GM19324 (cell line): ENCODE results near the gene DAB2IP.
"Not testable (repeated sequence)": the region's sequence is repeated elsewhere in the genome, so short reads cannot be mapped to it uniquely, and the experiment has no call there.

Source experiments
- ATAC-seq: cut with Tn5 transposase; IDR thresholded peaks from one replicate; pipeline ENCODE4 v1.9.1; 2021; ENCODE audit warnings: mild to moderate bottlenecking, moderate library complexity; ENCODE audit not compliant: unreplicated experiment, low FRiP score

The DAB2IP gene

DNA sequence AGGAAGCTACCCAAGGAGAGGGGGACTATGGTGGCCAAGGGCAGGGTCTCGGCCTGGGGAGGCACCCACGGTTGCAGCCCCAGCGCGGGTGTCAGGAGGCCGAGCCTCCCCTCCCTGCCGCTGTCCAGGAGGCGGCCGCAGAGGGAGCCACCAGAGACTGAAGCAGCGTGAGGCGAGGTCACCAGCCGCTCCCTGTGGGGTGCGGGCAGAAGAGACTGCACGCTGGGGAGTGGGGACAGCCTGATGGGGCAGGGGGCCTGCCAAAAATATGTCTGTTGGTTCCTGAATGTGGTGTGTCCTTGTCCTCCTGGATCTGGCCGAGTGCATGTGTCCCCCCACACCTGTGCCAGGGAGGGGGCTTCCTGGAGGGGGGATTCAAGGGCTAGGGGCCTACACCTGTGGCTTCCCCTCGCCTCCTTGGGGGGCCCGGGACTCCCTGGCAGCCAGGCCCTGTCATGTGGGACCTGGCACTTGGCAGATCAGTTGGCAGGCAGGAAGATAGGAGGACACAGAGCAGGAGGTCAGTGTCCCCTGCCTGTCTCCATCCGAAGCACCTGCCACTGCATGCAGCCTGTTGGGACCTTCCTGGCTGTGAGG is 131.2 kb downstream of the DAB2IP start:
- no peak for ATAC-seq

DNA sequence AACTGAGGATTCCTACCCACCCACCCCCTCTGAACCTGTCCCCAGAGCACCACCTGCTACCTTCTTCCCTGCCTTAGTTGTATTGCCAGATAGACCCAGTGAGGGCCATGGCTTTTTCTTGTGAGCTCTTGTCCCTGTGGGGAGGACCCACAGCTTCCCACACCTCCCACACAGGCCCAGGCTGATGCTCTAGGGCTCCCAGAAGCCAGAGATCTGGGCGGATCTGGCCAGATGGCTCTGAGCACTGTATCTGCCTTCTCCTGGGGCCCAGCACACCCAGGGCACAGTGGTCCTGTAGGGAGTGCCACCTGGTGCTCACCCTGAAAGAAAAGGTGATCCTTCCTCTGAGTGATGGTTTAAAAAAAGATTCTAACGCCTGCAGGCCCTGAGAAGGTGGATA is 131.7 kb downstream of the DAB2IP start:
- ATAC-seq, result no peak

DNA sequence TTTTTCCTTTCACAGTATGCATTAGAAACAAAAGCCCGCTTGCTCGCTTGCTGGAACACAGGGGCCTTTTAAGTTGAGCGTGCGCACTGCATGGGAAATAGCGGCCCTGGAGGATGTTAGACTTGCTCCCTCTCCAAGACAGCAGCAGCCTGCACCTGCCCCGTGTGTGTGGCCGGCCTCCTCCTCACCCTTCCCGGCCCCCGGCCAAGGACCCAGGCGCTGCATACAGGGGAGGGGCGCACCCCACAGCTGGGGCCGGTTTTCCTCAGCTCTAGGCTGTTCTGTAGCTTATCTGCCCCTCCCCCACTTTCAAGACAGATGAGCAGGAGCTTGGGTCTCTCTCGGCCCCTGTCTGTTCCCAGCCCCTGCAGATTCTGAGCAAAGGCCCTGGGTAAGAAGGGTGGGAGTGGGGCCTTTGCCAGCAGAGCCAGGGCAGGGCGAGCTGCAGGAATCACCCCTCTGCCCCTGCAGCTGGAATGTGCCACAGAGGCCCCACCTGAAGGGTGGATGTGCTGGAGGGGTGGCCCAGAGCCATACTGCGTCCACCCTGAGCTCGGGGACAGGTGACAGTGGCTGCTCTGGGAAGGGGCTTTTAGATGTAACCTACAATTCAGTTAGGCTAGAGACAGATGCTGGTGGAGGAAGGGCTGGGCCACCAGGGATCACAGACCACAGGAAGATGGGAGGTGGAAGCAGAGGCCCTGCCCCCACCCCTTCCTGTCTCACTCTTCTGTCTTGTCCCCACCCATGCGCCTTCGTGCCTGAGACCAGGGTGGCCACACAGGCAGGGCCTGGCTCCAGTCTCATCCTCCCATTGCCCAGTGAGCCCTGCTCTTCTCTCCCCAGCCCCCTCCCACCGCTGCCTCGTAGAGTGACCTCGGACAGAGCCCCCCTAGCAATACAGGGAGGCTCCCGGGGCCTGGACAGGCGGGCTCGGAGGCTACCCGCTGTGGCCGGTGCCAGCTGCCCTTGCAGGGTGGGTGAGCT is 132.4 kb downstream of the DAB2IP start:
- no peak for ATAC-seq

DNA sequence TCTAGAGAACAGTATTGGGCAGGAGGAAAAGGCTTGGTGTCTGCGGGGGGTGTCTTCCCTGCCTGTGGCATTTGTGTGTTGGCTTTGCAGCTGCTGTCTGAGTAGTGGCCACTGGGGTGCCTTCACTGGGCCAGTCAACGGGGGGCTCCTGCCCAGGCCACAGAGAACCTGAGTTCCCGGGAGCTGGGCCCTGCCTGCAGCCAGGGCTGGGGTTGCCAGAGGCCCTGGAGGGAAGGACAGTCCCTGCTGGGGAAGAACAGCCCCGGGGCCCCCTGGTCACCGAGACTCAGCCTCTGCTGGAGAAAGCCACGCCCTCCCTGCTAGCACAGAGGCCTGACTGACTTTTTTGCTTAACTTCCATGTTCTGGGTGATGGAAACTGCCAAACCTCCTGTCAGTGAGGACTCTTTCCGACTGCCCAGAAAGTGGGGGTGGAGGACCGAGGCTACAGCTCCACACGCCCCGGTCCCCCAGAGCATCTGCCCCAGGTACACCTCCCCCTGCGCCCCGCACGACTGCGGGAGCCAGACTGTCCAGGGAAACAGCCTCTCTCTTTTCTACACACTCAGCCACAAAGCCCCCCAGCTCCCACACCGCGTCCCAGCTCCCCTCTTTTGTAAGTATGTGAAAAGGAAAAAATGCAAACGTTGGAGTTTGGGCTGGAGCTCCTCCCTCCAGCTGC is 133.4 kb downstream of the DAB2IP start:
- ATAC-seq, result no peak

DNA sequence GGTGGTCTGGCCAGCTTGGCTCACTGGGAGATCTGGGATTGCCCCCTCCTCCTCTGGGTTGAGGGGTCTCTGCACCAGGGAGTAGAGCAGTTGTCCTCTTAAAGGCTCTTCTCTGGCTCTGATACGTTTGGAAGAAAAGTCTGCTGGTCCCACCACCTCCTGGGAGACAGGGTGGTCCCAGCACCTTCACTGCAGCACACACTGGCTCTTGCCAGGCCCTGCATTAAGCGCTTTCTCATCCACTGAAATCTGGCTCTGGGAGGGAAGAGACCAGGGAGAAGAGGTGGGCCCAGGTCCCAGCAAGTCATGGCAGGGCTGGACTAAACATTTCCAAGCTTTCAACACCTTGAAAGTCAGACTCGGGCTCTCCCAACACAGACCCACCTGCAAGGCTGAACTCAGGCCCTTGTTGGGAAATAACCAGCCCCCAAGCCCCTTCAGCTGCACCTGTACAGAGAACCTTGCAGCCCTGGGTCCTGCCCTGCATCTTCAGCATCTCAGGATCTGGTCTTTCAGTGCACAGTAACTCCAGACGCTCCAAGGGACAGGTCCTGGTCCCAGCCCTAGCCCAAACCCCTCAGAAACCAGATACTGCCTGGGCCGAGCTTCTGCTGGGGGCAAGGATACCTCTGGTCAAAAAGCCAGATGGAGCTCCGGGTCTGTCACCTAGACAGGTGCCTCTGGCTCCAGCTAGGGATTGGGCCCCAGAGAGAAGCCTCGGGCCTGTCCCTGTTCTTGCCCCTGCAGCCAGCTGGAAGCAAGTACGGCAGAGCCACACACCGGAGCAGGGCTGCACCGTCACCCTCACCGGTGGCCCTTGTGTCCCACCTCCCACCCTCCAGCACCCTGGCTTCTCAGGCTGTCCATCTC is 134.5 kb downstream of the DAB2IP start:
- no peak for ATAC-seq

DNA sequence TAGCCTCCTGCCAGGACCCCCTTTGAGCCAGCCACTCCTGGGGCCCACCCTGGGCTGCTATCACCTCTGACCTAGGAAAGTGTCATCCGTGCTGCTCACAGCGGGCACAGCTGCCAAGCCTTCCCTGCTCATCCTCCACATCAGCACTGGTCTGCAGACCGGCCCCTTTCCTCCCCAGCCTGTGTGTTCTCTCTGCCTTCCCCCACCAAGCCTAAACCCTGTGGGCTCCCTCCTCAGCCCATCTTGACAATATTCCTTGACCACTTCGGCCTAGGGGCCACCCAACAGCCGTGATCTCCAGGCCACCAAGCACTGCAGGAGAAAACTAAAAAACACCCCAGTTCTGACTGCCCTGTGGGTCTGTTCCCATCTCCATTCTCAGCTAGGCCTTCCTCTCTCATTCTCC is 135.1 kb downstream of the DAB2IP start:
- ATAC-seq, result no peak

DNA sequence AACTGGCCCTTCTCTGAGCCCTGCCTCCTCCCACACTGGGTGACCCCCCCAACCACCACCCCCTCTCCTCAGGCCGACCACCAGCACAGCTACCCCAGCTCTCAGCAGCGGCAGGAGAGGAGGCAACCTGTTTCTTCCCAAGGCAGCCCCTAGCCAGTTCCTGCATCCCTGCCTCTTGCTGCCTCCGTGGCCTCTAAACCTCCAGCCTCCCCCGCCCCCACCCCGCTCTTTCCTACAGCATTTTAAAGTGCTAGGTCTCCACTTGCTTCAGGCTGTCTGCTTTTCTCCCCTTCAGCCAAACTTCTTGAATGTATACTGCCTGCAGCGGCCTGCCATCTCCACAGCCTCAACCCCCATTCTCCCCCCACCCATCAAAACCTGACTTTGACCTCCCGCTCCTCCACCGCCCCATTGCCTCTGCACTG is 135.6 kb downstream of the DAB2IP start:
- ATAC-seq, result no peak

DNA sequence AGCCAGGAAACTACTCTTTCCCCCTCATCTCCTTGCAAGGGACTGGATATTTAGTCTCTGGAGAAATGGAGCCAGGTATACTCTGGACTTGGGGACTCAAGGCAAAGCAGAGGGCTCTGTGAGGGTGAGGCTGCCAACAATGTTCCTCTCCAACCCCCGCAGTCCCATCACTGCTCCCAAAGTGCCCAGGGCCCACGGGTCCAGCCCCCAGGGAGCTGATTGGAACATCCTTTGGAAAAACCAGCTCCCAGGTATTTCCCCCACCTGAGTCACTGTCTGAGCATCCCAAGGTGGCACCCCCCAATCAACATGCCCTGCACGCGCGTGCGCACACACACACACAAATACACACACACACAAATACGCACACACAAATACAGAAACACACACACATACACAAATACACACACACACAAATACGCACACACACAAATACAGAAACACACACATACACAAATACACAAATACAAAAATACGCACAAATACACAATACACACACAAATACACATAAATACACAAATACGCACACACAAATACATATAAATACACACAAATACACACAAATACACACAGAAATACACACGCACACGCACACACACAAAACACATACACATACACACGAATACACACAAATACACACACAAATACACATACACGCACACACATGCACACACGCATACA is 137.4 kb downstream of the DAB2IP start:
- no peak for ATAC-seq

DNA sequence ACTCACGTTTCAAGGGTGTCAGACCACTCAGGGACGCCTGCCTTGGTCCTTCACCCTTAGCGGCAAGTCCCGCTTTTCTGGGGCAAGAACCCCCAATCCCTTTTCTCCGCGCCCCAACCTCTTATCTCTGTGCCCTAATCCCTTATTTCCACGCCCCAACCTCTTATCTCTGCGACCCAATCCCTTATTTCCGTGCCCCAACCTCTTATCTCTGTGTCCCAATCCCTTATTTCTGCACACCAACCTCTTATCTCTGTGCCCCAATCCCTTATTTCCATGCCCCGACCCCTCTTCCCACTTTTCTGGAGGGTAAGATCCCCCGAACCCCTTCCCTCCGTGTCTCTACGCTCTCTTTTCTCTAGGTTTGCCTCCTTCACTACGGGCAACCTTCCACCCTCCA is 139.4 kb downstream of the DAB2IP start:
- no peak for ATAC-seq

DNA sequence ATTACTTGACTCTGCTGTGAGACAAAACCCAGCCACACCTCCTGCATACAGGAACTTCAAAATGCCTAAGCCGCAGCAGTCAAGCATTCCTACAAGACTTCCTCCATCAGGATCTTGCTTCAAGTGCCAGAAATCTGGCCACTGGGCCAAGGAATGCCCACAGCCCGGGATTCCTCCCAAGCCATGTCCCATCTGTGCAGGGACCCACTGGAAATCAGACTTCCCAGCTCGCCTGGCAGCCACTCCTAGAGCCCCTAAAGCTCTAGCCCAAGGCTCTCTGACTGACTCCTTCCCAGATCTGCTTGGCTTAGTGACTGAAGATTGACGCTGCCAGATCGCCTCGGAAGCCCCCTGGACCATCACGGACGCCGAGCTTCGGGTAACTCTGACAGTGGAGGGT is 141.0 kb downstream of the DAB2IP start:
- not testable (repeated sequence) for ATAC-seq

DNA sequence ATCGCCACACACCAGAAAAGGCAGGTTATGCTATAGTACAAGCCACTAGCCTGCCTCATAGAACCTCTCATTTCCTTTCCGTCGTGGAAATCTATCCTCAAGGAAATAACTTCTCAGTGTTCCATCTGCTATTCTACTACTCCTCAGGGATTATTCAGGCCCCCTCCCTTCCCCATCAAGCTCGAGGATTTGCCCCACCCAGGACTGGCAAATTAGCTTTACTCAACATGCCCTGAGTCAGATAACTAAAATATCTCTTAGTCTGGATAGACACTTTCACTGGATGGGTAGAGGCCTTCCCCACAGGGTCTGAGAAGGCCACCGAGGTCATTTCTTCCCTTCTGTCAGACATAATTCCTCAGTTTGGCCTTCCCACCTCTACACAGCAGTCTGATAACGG is 142.9 kb downstream of the DAB2IP start:
- not testable (repeated sequence) for ATAC-seq

DNA sequence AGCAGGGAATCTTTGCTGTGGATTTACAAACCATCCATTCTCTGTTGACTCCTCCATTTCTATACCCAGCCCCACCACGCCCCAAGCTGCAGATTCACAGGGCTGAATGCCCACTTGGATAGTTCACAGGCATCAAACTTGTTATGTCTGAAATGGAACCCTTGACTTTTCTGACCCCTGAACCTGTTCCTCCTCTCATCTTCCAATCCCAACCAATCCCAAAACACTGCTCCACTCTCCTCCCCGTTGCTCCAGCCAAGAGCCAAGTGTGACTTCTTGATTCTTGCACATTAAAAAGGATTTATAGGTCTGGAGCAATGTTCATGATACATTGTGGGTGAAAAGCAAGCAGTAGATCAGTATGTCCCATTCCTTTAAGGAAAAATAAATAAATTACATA is 145.6 kb downstream of the DAB2IP start:
- ATAC-seq, result no peak

DNA sequence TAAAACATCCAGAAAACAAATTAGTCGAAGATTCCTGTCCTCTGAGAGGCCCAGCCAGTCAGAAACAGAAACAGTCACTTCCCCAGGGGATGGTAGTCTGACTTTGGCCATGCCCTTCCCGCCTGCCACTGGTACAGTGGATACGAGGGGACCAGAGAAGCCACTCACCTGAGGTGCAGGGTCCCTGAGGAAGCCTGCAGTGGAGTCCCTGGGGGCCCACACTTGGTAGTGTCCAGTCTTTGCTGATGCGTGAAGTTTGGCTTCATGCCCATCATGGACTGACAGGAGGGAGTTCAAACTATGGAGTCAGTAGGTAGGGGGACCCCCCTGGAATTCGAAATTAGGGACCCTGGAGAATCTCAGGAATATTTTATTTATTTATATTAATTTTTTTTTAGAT is 147.5 kb downstream of the DAB2IP start:
- ATAC-seq, result no peak

DNA sequence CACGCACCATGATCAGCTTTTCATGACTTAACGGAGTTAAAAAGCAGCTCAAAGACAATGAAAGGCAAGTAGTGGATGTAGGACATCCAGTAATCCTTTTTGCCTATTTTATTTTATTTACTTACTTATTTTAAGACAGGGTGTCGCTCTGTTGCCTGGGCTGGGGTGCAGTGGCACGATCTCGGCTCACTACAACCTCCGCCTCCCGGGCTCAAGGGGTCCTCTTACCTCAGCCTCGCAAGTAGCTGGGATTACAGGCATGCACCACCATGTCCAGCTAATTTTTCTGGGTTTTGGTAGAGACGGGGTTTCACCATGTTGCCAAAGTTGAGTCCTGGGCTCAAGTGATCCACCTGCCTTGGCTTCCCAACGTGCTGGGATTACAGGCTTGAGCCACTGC is 148.9 kb downstream of the DAB2IP start:
- no peak for ATAC-seq

DNA sequence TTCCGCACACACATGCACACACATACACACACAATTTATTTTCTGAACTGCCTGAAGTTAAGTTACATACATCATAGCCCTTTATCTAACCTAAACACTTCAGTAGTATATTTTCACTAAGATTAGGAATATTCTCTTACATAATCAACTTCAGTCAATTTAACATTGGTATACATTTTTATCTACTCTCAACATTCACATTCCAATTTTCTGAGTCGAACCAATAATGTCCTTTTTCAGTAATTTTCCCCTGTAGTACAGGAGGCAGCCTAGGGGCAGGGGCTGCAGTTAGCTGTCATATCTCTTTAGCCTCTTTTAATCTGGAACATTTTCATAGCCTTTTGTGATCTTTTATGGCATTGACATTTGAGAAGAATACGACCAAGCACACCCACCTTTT is 150.1 kb downstream of the DAB2IP start:
- ATAC-seq, result no peak

DNA sequence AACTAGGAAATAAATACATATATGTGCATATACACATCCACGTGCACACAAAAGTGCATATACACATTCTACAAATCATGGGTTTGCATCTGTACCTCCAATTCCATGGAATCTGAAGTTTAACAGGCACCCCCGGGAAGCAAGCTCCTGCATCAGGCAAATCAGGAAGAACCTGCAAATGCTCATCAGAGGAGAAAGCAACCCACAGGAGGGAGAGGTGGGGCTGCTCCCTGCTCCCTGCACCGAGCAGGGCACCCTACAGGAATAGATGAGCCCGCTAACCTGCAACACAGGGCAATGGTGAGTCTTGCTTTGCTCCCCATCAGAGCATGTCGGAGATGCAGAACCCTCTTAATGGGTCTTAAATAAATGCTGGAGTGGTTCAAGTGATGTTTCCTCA is 151.3 kb downstream of the DAB2IP start:
- ATAC-seq, result no peak

DNA sequence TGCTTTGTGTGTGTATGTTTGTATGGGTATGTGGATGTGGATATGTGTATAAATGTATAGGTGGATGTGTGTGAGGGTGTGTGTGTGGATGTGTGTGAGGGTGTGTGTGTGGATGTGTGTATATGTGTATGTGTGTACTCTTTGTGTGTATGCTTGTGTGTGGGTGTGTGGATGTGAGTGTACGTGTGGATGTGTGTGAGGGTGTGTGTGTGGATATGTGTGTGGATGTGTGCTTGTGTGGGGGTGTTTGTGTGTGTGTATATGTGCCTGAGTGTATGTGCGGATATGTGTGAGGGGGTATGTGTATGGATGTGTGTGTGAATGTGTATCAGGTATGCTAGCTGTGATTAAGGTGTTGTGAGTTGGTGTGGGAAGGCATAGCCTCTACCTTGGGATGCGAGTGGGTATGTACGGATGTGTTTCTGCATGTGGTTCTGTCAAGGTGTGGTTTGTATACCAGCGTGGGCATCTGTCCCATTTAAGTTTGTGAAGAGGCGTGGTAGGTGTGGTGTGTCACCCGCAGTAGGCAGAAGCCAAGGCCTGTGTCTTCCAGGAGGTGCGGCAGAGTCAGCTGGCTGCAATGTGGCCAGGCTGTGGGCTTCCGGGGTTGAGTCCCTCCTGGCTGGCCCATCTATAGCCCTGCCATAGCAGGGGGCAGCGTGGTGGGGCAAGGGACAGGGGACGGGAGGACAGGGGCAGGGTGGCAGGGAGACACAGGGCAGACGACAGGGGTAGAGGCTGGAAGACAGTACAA is 155.8 kb downstream of the DAB2IP start:
- ATAC-seq, result no peak

DNA sequence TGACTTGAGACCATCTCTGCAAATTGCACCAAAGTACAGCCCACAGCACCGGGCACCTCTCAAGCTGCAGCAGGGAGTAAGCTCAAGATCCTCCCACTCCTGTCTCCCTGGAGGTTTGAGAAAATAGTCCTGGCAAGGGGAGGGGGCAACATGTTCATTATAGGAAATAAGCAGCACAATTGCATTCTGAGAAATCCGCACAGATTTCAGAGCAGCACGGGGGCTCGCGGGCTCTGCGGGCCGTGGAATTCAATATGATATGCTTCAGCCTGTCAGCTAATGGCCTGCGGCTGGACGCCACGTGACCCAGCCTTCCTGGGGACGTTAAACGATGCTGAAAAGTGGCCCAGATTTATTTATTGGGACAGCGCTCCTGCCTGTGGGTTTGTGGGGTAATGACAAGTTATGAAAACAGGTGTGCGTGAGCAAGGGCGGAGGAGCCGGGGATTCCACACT is 156.4 kb downstream of the DAB2IP start:
- no peak for ATAC-seq

DNA sequence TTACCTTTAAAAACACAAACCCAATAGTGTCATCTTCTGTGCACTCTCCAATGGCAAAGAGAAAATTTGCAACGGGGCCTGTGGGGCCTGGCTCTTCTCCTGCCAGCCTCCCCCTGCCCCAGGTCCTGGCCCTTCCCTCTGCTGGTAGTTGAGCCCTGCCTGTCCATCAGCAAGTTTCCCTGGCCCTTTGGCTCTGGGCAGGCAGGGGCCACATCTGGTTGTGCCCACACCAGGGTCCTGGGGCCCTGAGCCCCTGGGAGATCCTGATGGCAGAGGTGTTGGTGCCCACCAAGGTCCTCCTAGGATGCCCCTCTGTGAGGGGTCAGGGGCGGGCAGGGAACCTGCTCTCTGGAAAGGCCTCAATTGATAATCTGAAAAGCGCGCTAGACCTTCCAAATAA is 157.3 kb downstream of the DAB2IP start:
- ATAC-seq, result no peak
